ENCODE data around the gene COL6A2. TPM values are rescaled to one million over a fixed set of nuclear protein-coding genes. Genes with fewer than 3 reads are reported as not detected.
A peak's percentile ranks its signal among the peaks of the same experiment; 100 is the strongest.

COL6A2 gene
- total and polyA plus RNA-seq, 9 donors = 481 to 1,002 (median 671) TPM

DNA sequence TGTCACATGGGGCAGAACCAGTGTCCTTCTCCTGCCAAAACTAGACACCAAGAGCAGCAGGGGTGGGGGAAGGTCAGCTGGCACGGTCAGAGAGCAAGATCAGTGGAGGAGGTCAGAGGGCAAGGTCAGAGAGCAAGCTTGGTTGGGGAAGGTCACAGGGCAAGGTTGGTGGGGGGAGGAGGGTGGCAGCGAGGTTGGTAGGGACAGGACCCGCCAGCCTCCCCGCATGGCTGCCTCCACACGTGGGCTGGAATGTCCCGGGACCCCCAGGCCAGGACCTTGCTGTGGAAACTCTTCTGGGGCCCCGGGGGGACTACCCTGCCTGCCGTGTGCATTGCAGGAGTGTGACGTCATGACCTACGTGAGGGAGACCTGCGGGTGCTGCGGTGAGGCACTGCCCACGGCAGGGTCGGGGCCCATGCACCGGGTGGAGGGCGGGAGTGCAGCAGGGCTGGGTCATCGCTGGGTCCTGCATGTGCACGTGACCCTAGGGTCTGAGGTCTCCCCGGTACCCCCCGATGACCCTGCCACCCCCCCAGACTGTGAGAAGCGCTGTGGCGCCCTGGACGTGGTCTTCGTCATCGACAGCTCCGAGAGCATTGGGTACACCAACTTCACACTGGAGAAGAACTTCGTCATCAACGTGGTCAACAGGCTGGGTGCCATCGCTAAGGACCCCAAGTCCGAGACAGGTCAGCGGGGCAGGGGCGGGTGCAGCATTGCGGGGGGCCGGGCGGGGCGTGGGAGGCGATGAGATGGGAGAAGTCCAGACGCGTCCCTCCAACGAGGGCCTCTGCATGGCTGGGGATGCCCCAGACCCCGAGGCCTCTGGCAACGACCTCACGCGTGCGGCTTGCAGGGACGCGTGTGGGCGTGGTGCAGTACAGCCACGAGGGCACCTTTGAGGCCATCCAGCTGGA lies 27.3 kb downstream of the COL6A2 start:
- H3K36me3 ChIP-seq (ENCODE audit: control insufficient read depth, insufficient read depth, low read length) = peaks cover 82% of the 10 kb centered on the region
- H3K27ac ChIP-seq (ENCODE audit: low read length) = no peak overlapping the region
- no peak for DNase-seq
- H3K27me3 ChIP-seq (ENCODE audit: control insufficient read depth, insufficient read depth, low read length) = no peaks in the 10 kb centered on the region
- H3K4me1 ChIP-seq (ENCODE audit: control insufficient read depth, insufficient read depth, low read length) = peaks cover 4% of the 10 kb centered on the region
- no peaks in the 10 kb centered on the region for H3K9me3 ChIP-seq (replicated peaks; ENCODE audit: control insufficient read depth, low read depth, low read length)
- 80% methylated on average over 44 of the region's 49 CpGs for WGBS (ENCODE audit: insufficient coverage)
- H3K4me3 ChIP-seq (ENCODE audit: low read length) = no peak overlapping the region

DNA sequence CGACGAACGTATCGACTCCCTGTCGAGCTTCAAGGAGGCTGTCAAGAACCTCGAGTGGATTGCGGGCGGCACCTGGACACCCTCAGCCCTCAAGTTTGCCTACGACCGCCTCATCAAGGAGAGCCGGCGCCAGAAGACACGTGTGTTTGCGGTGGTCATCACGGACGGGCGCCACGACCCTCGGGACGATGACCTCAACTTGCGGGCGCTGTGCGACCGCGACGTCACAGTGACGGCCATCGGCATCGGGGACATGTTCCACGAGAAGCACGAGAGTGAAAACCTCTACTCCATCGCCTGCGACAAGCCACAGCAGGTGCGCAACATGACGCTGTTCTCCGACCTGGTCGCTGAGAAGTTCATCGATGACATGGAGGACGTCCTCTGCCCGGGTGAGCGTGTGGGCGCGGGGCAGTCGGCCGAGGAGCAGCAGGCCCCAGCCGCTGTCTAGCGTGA lies 28.0 kb downstream of the COL6A2 start:
- WGBS (ENCODE audit: insufficient coverage) = 81% methylated on average over 45 of the region's 47 CpGs
- peaks cover 4% of the 10 kb centered on the region for H3K4me1 ChIP-seq (ENCODE audit: control insufficient read depth, insufficient read depth, low read length)
- DNase-seq = no peak
- no peak overlapping the region for H3K27ac ChIP-seq (ENCODE audit: low read length)
- H3K36me3 ChIP-seq (ENCODE audit: control insufficient read depth, insufficient read depth, low read length) = peaks cover 75% of the 10 kb centered on the region
- no peaks in the 10 kb centered on the region for H3K9me3 ChIP-seq (replicated peaks; ENCODE audit: control insufficient read depth, low read depth, low read length)
- H3K27me3 ChIP-seq (ENCODE audit: control insufficient read depth, insufficient read depth, low read length) = no peaks in the 10 kb centered on the region
- H3K4me3 ChIP-seq (ENCODE audit: low read length) = no peak overlapping the region

DNA sequence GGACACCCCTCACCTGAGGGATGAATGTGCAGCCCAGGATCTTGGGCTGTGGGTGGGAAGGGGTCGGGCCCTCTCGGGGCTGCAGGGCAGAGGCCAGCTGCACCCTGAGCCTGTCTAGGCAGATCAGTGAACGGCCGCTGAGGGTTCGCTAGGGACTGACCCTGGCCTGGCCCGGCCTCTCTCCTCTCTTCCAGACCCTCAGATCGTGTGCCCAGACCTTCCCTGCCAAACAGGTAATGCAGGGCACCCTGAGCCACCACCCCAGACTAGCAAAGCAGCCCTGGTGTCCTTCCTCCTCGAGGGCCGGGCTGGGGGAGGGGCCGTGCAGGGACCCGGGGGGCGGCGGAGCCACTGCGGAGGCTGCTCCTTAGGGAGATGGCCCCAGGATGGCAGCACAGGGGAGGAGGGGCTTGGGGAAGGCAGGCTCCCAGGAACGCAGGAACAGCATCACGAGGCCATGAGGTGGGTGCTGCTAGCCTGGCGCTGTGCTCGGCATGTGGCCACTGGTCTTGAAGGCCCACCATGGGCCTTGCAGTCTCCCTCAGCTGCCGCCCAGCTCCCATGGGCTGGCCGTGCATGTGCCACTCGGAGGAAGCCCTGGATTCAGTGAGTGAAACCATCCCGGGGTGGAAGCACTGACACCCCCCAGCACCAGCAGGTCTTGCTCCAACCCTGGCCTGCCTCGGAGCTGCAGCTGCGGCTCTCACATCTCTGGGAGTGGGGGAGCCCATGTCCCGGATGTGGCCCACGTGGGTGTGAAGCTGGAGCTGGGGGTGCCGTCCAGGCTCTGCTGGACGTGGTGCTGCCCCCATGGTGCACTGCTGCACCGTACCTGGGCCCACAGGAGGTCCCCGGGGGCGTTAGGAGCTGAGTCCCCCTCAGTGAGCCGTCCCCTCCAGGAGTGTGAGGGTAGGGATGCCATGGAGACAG lies 28.7 kb downstream of the COL6A2 start:
- no peak overlapping the region for H3K4me3 ChIP-seq (ENCODE audit: low read length)
- H3K27me3 ChIP-seq (ENCODE audit: control insufficient read depth, insufficient read depth, low read length) = no peaks in the 10 kb centered on the region
- H3K9me3 ChIP-seq (replicated peaks; ENCODE audit: control insufficient read depth, low read depth, low read length) = no peaks in the 10 kb centered on the region
- no peak for DNase-seq
- no peak overlapping the region for H3K27ac ChIP-seq (ENCODE audit: low read length)
- WGBS (ENCODE audit: insufficient coverage) = 65% methylated on average over 20 of the region's 32 CpGs
- H3K4me1 ChIP-seq (ENCODE audit: control insufficient read depth, insufficient read depth, low read length) = peaks cover 4% of the 10 kb centered on the region
- H3K36me3 ChIP-seq (ENCODE audit: control insufficient read depth, insufficient read depth, low read length) = peaks cover 68% of the 10 kb centered on the region

DNA sequence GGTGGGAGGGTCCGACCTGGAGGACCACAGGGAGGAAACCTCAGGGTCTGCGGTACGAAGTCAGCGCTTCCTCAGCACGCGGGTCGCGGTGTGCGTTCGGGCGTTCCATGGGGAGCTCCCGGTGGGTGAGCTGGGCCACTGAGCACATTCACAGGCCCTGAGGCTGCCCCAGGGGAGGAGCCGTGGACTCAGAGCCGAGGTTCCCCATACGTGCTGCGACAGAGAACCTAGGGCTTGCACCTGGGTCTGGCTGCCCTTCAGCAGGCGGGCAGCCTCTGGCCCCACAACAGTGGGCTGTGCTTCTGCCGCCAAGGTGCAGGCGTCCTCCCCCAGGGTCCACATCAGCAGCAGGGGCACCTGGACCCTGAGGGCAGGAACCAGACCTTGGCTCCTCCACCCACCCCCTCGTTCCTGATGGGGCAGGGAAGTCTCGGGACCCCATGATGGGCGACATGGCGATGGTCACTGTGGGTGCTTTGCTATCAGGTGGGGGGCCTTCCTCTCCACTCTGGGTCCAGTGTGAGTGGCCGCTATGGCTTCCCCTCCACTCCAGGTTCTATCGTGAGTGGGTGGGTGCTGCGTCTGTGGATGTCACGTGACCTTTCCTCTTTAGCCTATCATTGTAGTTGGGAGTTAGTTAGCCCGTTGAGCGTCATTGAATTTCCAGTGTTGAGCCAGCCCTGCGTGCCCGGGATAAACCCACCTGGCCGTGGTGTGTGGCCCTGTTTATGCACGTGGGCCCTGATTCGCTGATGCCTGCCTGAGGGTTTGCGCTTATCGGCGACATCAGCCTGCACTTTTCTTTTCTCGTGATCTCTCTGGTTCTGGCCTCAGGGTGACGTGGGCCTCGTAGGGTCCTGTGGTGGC lies 29.6 kb downstream of the COL6A2 start:
- no peak overlapping the region for H3K4me3 ChIP-seq (ENCODE audit: low read length)
- no peak overlapping the region for H3K27ac ChIP-seq (ENCODE audit: low read length)
- H3K4me1 ChIP-seq (ENCODE audit: control insufficient read depth, insufficient read depth, low read length) = peaks cover 4% of the 10 kb centered on the region
- H3K9me3 ChIP-seq (replicated peaks; ENCODE audit: control insufficient read depth, low read depth, low read length) = no peaks in the 10 kb centered on the region
- H3K36me3 ChIP-seq (ENCODE audit: control insufficient read depth, insufficient read depth, low read length) = peaks cover 63% of the 10 kb centered on the region
- WGBS (ENCODE audit: insufficient coverage) = 79% methylated on average over 36 of the region's 40 CpGs
- H3K27me3 ChIP-seq (ENCODE audit: control insufficient read depth, insufficient read depth, low read length) = no peaks in the 10 kb centered on the region
- no peak for DNase-seq

DNA sequence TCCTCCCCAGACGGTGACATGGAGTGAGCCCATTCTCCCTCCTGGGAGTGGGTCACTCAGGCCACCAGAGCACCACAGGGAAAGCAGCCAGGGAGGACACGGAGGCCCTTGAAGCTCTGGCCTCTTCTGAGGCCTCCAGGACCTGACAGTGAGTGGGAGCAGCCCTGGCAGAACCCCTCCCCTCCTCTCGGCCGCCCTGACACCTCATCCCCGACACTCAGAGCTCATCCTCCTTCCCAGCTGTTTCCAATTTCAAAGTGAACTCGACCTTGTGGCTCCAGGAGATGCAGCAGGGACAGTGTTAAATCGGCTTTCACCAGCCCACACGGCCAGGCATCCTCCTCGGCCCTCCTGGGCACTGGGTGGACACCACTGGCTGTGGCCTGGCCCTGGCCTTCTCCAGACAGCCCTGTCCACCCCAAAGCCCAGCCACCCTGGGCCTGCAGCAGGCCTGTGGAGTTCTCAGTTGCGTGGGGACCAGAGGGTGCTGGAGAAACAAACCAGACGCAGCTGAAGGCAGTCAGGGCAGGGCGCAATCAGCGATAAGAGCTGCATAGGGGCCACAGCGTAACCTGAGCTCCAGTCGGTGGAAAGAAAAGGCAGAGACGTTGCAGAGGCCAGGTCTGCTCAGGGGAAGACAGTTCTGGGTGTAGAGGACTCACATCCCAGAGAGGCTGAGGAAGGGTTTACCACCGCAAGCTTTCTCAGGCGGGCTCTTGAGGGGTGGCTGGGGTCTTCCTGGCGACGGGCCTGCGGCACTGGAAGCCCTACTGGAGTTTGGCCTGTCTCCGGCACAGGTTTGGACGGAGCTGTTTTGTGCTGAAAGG lies 30.4 kb downstream of the COL6A2 start:
- no peak overlapping the region for H3K4me3 ChIP-seq (ENCODE audit: low read length)
- WGBS (ENCODE audit: insufficient coverage) = 50% methylated on average over 19 of the region's 23 CpGs
- H3K27me3 ChIP-seq (ENCODE audit: control insufficient read depth, insufficient read depth, low read length) = no peaks in the 10 kb centered on the region
- peaks cover 6% of the 10 kb centered on the region for H3K4me1 ChIP-seq (ENCODE audit: control insufficient read depth, insufficient read depth, low read length)
- H3K9me3 ChIP-seq (replicated peaks; ENCODE audit: control insufficient read depth, low read depth, low read length) = no peaks in the 10 kb centered on the region
- no peak for DNase-seq
- no peak overlapping the region for H3K27ac ChIP-seq (ENCODE audit: low read length)
- peaks cover 54% of the 10 kb centered on the region for H3K36me3 ChIP-seq (ENCODE audit: control insufficient read depth, insufficient read depth, low read length)

DNA sequence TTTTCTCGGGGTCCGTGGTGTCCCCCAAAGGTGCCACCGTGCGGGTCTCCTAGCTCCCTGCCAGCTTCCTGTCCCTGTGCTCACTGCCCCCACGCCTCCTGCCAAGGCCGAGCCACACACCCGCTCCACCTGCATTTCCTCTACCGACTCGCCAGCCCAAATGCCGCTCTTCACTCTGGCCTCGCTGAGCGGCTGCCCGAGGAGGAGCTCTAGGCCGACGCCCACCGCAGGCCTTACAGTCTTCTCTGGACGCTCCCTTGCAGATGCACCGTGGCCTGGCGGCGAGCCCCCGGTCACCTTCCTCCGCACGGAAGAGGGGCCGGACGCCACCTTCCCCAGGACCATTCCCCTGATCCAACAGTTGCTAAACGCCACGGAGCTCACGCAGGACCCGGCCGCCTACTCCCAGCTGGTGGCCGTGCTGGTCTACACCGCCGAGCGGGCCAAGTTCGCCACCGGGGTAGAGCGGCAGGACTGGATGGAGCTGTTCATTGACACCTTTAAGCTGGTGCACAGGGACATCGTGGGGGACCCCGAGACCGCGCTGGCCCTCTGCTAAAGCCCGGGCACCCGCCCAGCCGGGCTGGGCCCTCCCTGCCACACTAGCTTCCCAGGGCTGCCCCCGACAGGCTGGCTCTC lies 31.1 kb downstream of the COL6A2 start:
- Histone ChIP-seq H3K4me3 (ENCODE audit: low read length) (no peak overlapping the region), H3K27me3 (ENCODE audit: control insufficient read depth, insufficient read depth, low read length) (no peaks in the 10 kb centered on the region), H3K4me1 (ENCODE audit: control insufficient read depth, insufficient read depth, low read length) (peaks cover 6% of the 10 kb centered on the region), H3K9me3 (replicated peaks; ENCODE audit: control insufficient read depth, low read depth, low read length) (no peaks in the 10 kb centered on the region), H3K36me3 (ENCODE audit: control insufficient read depth, insufficient read depth, low read length) (peaks cover 51% of the 10 kb centered on the region), H3K27ac (ENCODE audit: low read length) (no peak overlapping the region)
- DNase-seq = no peak
- WGBS (ENCODE audit: insufficient coverage) = 79% methylated on average over 39 of the region's 45 CpGs

DNA sequence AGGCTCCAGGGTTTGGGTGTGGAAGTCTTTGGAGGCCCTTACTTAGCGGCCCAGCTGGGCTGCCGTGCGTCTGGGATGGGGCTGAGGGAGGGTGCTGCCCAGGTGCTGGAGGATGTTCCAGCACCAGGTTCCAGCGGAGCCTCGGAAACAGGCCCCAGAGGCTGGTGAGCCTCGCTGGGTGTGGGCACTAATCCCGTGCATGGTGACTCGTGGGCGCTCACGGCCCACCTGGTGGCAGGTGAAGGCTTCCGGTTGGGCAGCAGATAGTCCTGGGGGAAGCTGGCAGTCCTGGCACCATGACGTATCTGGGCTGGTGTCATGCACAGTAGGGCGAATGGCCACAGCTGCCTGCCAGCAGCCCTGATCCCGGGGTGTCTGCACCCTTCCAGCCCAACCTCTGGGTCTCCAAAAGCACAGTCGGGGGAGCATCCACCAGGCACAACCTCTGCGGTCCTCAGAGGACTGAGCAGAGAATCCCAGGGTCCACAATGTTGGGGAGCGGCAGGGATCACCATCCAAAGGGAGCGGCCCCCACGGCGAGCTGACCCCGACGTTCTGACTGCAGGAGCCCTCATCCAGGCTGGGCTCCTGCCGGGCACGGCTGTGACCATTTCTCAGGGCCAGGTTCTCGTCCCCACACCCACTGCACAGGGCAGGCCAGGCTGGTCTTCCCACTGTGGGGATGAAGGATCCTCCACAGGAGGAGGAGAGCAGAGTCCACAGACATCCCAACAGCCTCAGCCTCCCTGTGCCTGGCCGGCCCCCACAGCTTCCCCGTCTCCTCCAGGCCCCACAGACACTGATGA lies 32.1 kb downstream of the COL6A2 start:
- Histone ChIP-seq H3K36me3 (ENCODE audit: control insufficient read depth, insufficient read depth, low read length) (peaks cover 41% of the 10 kb centered on the region), H3K4me1 (ENCODE audit: control insufficient read depth, insufficient read depth, low read length) (peaks cover 6% of the 10 kb centered on the region), H3K9me3 (replicated peaks; ENCODE audit: control insufficient read depth, low read depth, low read length) (no peaks in the 10 kb centered on the region), H3K27ac (ENCODE audit: low read length) (no peak overlapping the region), H3K4me3 (ENCODE audit: low read length) (no peak overlapping the region), H3K27me3 (ENCODE audit: control insufficient read depth, insufficient read depth, low read length) (peaks cover under 1% of the 10 kb centered on the region)
- no peak for DNase-seq
- 66% methylated on average over 23 of the region's 27 CpGs for WGBS (ENCODE audit: insufficient coverage)

DNA sequence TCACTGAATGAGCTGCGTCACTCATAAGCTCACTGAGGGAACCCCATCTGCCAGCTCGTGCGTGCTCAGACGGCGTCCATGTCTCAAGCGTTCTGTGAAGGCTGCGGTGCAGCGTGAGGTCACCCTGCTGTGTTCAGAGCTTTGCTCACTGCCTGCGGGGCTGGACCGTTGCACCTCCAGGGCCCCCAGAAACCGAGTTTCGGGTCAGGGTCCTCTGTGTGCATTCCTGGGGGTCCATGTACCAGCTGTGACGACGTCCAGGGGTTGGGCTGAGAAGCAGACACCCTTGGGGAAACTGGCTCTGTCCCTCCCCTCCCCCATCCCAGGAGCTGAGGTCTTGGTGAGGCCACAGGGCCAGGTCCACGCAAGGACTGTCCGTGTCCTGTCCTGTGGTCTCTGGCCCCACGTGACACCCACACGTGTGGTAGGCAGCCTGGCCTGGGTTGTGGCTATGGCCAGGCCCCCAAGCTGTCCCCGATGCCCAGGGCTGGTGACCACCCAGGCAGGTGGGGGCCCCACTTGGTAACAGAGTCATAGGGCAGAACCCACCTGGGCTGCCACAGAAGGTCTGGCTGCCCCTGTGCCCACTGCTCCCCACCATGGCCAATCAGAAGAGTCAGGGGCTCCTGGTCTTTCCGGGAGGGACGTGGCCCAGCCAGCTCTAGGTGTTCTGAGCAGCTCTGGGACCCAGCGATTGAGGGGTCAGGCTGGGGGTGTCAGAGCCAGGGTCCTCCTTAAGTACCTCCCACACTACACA lies 33.1 kb downstream of the COL6A2 start:
- H3K4me1 ChIP-seq (ENCODE audit: control insufficient read depth, insufficient read depth, low read length) = peaks cover 6% of the 10 kb centered on the region
- peak; percentile 64 for DNase-seq
- peaks cover 33% of the 10 kb centered on the region for H3K36me3 ChIP-seq (ENCODE audit: control insufficient read depth, insufficient read depth, low read length)
- WGBS (ENCODE audit: insufficient coverage) = 54% methylated on average over 18 of the region's 22 CpGs
- no peak overlapping the region for H3K27ac ChIP-seq (ENCODE audit: low read length)
- H3K9me3 ChIP-seq (replicated peaks; ENCODE audit: control insufficient read depth, low read depth, low read length) = no peaks in the 10 kb centered on the region
- peaks cover 2% of the 10 kb centered on the region for H3K27me3 ChIP-seq (ENCODE audit: control insufficient read depth, insufficient read depth, low read length)
- no peak overlapping the region for H3K4me3 ChIP-seq (ENCODE audit: low read length)

All from muscle of leg (tissue), 11 donors.